ENCODE data around the gene B9D2.

- TF ChIP-seq RAD21 (IDR thresholded peaks at IDR 0.05; ENCODE audit: low read length) (no peak), FOSL2 (IDR thresholded peaks at IDR 0.05; ENCODE audit: borderline replicate concordance, low read depth) (no peak), YY1 (IDR thresholded peaks at IDR 0.05; ENCODE audit: low read depth) (no peak), TEAD4 (IDR thresholded peaks at IDR 0.05; ENCODE audit: borderline replicate concordance, insufficient read depth) (no peak), CHD2 (IDR thresholded peaks at IDR 0.05; ENCODE audit: low read length, partially characterized antibody) (no peak), RCOR1 (IDR thresholded peaks at IDR 0.05; ENCODE audit: low read length) (no peak)
Observed at GRCh38 chr19:41356984-41357739, 6.8 kb downstream of the B9D2 start.

Data from SK-N-SH (cell line).